PC-3 (cell line): ENCODE data around the gene AGAP1. TPM values are rescaled to one million over a fixed set of nuclear protein-coding genes. Genes with fewer than 3 reads are reported as not detected.

Experiments used
- ATAC-seq: fragments of 200-7000 bp; cut with Tn5 transposase; 2 replicates; pipeline ENCODE4 v1.9.1; 2020; ENCODE audit warnings: mild to moderate bottlenecking, moderate library complexity
- BruUV-seq: library from RNA; stranded (reverse); fragments of 400-500 nt; replicated peaks from 2 replicates; lab custom pipeline; 2021; lab: Mats Ljungman, UMichigan
- CTCF ChIA-PET: fragments of 300-600 bp; sonication (Branson Sonifier 250); formaldehyde crosslinking; loops from one replicate; lab custom pipeline; 2022; ENCODE audit warnings: antibody characterized with exemption; lab: Charles Lee
- POLR2A ChIA-PET: fragments of 300-600 bp; sonication (Branson Sonifier 250); formaldehyde crosslinking; loops from one replicate; lab custom pipeline; 2022; ENCODE audit warnings: antibody characterized with exemption; ENCODE audit not compliant: unreplicated experiment; lab: Charles Lee
- DNase-seq: peaks from one replicate; pipeline ENCODE4 v3.0.0-alpha.2; 2015
- H2AFZ ChIP-seq: fragments of 300-600 bp; sonication (generic); 2 replicates; pipeline ENCODE4 v1.6.0; 2016; ENCODE audit warnings: antibody characterized with exemption, low read length
- H3F3A ChIP-seq: fragments of 300-600 bp; sonication (generic); one replicate; pipeline ENCODE4 v1.6.0; 2017; ENCODE audit warnings: antibody characterized with exemption, low read length, control low read depth, mild to moderate bottlenecking; ENCODE audit not compliant: unreplicated experiment
- H3K27ac ChIP-seq: fragments of 300-600 bp; sonication (generic); 2 replicates; pipeline ENCODE4 v1.5.1; 2016; ENCODE audit warnings: mild to moderate bottlenecking, low read length
- H3K27me3 ChIP-seq: fragments of 300-600 bp; sonication (generic); 2 replicates; pipeline ENCODE4 v1.6.1; 2016; ENCODE audit warnings: low read length, mixed read lengths
- H3K36me3 ChIP-seq: fragments of 300-600 bp; sonication (generic); 2 replicates; pipeline ENCODE4 v1.6.1; 2016; ENCODE audit warnings: low read depth, mixed run types, low read length, mixed read lengths
- H3K4me1 ChIP-seq: fragments of 300-600 bp; sonication (generic); 2 replicates; pipeline ENCODE4 v1.5.1; 2016; ENCODE audit warnings: low read length; ENCODE audit not compliant: insufficient read depth
- H3K4me2 ChIP-seq: fragments of 300-600 bp; sonication (generic); 2 replicates; pipeline ENCODE4 v1.6.0; 2016; ENCODE audit warnings: low read length
- H3K4me3 ChIP-seq: fragments of 300-600 bp; sonication (generic); 2 replicates; pipeline ENCODE4 v1.5.1; 2016; ENCODE audit warnings: mild to moderate bottlenecking, low read length, mixed read lengths
- H3K79me2 ChIP-seq: fragments of 300-600 bp; sonication (generic); 2 replicates; pipeline ENCODE4 v1.6.1; 2017; ENCODE audit warnings: low read length, mixed read lengths
- H3K9ac ChIP-seq: fragments of 300-600 bp; sonication (generic); 2 replicates; pipeline ENCODE4 v1.6.0; 2016; ENCODE audit warnings: mild to moderate bottlenecking, low read length
- H3K9me2 ChIP-seq: fragments of 300-600 bp; sonication (generic); replicated peaks from 2 replicates; pipeline ENCODE4 v1.6.1; 2016; ENCODE audit warnings: mixed run types, low read length, mixed read lengths
- H3K9me3 ChIP-seq: fragments of 300-600 bp; sonication (generic); 2 replicates; pipeline ENCODE4 v1.6.1; 2016; ENCODE audit warnings: low read length, mixed read lengths
- H4K20me1 ChIP-seq: fragments of 300-600 bp; sonication (generic); 2 replicates; pipeline ENCODE4 v1.6.1; 2016; ENCODE audit warnings: low read length, mixed read lengths
- CTCF ChIP-seq: fragments of 300-600 bp; sonication (generic); conservative IDR thresholded peaks from 2 replicates; pipeline ENCODE4 v1.5.1; 2017; ENCODE audit warnings: antibody characterized with exemption, low read depth, mild to moderate bottlenecking, low read length
- EZH2 ChIP-seq: fragments of 300-600 bp; sonication (generic); IDR thresholded peaks from one replicate; pipeline ENCODE4 v1.6.1; 2017; ENCODE audit warnings: antibody characterized with exemption, mild to moderate bottlenecking, low read length; ENCODE audit not compliant: unreplicated experiment
- EZH2phosphoT487 ChIP-seq: fragments of 300-600 bp; sonication (generic); IDR thresholded peaks from 2 replicates; pipeline ENCODE4 v1.6.1; 2018; ENCODE audit warnings: mild to moderate bottlenecking, antibody characterized with exemption, low read length, borderline replicate concordance
- intact Hi-C: fragments of 100-400 bp; cut with micrococcal nuclease; formaldehyde crosslinking; loops from 2 replicates; pipeline ENCODE4 v1.9.0; 2023
- total RNA-seq: library from RNA; depleted of rRNA; stranded (reverse); fragments of >200 nt; gene quantifications from 2 replicates; pipeline ENCODE4 v1.2.3, GENCODE V29; 2014

Gene AGAP1
- total RNA-seq, 1 experiment from 2014 or later: 31.0 TPM

- no peaks in the 10 kb centered on the region for H3K9me3 ChIP-seq
- ChIA-PET CTCF (no interaction called here), POLR2A (no interaction called here)
- peaks cover 4% of the 10 kb centered on the region; the same call in 1 of the 2 replicates for H3K36me3 ChIP-seq
- H2AFZ ChIP-seq: no peak overlapping the region
- H3K9ac ChIP-seq: no peak overlapping the region
- no peaks in the 10 kb centered on the region for H3K9me2 ChIP-seq
- no TSS peak for BruUV-seq
- H3K4me2 ChIP-seq: no peak overlapping the region
- no peak for DNase-seq
- H3K4me1 ChIP-seq: peaks cover 9% of the 10 kb centered on the region; the same call in 1 of the 2 replicates
- intact Hi-C loops: no loop called here
- no peak; the same call in 1 of the 2 replicates for ATAC-seq
- no peaks in the 10 kb centered on the region for H3F3A ChIP-seq
- no peak overlapping the region for H3K4me3 ChIP-seq
- H3K27me3 ChIP-seq: no peaks in the 10 kb centered on the region
- H4K20me1 ChIP-seq: peaks cover 36% of the 10 kb centered on the region
- peaks cover 97% of the 10 kb centered on the region for H3K79me2 ChIP-seq
- no peak overlapping the region for H3K27ac ChIP-seq
- TF ChIP-seq CTCF: no peak
- TF ChIP-seq EZH2phosphoT487: no peak
- no peak for TF ChIP-seq EZH2
Measured at GRCh38 chr2:235563056-235563910, 69.4 kb downstream of the AGAP1 start.

DNA sequence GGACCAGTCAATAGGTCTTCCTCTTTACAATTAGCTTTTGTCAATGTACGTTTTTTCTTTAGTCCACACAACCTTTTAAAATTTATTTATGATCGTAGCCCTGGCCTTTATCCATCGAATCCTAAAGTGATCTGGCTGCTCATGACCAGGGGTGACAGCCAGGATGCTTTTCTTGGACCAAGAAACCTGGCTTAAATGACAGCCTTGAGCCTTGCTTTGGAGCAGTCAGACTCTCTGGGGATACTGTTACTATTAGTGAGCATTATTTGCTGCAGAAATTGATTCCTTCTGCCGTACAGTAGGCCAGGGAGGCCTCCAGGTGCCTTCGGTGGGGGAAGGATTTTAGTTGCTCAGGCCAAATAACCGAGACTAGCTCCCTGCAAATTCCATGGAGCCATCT lies 70.2 kb downstream of the AGAP1 start:
- ATAC-seq: no peak
- BruUV-seq: no TSS peak
- no peaks in the 10 kb centered on the region for H3K9me2 ChIP-seq
- peaks cover 6% of the 10 kb centered on the region; the same call in 1 of the 2 replicates for H3K36me3 ChIP-seq
- TF ChIP-seq EZH2 (no peak), CTCF (no peak)
- ChIA-PET CTCF (no interaction called here), POLR2A (no interaction called here)
- no peak overlapping the region for H3K27ac ChIP-seq
- no peak overlapping the region for H2AFZ ChIP-seq
- peaks cover 9% of the 10 kb centered on the region; the same call in 1 of the 2 replicates for H3K4me1 ChIP-seq
- H3F3A ChIP-seq: no peaks in the 10 kb centered on the region
- no peak overlapping the region for H3K4me3 ChIP-seq
- H3K27me3 ChIP-seq: no peaks in the 10 kb centered on the region
- H3K9me3 ChIP-seq: no peaks in the 10 kb centered on the region
- no peak for DNase-seq
- no peak overlapping the region for H3K9ac ChIP-seq
- peaks cover 36% of the 10 kb centered on the region for H4K20me1 ChIP-seq
- H3K4me2 ChIP-seq: no peak overlapping the region
- peaks cover 97% of the 10 kb centered on the region for H3K79me2 ChIP-seq
- intact Hi-C loops: no loop called here

DNA sequence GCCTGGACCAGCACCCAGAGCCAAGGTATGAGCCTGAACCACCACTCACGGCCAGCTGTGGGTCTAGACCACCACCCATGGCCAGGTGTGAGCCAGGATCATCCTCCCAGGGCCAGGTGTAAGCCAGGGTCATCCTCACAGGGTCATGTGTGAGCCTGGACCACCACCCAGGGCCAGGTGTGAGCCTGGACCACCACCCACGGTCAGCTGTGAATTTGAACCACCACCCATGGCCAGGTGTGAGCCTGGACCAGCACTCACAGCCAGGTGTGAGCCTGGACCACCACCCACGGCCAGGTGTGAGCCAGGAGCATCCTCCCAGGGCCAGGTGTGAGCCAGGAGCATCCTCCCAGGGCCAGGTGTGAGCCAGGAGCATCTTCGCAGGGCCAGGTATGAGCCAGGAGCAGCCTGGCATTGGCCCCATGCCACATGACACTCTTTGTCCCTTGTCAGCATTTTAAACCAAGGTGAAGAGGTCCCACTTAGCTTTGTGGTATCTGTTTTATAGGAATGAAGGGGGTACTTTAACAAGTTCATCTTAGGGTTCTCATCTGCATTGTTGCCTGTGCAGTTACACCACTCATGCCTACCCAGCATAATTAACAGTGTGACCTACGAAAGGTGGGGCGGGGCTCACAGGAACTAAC lies 71.2 kb downstream of the AGAP1 start:
- Histone ChIP-seq H3K4me1 (peaks cover 9% of the 10 kb centered on the region; the same call in 1 of the 2 replicates), H3K9me2 (no peaks in the 10 kb centered on the region), H3K9ac (no peak overlapping the region), H3K9me3 (no peaks in the 10 kb centered on the region), H3K27ac (no peak overlapping the region), H3F3A (no peaks in the 10 kb centered on the region), H3K79me2 (peaks cover 97% of the 10 kb centered on the region), H4K20me1 (peaks cover 36% of the 10 kb centered on the region), H3K4me3 (no peak overlapping the region), H3K27me3 (no peaks in the 10 kb centered on the region), H3K4me2 (no peak overlapping the region), H2AFZ (no peak overlapping the region), H3K36me3 (peaks cover 6% of the 10 kb centered on the region; the same call in 1 of the 2 replicates)
- ATAC-seq (no peak), DNase-seq (no peak)
- CTCF ChIA-PET: no interaction called here
- intact Hi-C loops: no loop called here
- no TSS peak for BruUV-seq
- TF ChIP-seq EZH2phosphoT487 (no peak), CTCF (no peak), EZH2 (no peak)
- POLR2A ChIA-PET: no interaction called here
